Neural progenitor cell (in vitro differentiated cells): Measurements from ENCODE around the gene NEB. TPM values are rescaled to one million over a fixed set of nuclear protein-coding genes. Genes with fewer than 3 reads are reported as not detected.
A peak's percentile ranks its signal among the peaks of the same experiment; 100 is the strongest.

Source experiments
- DNase-seq: peaks from one replicate; pipeline ENCODE4 v3.0.0-alpha.2; 2016; ENCODE audit warnings: low spot score
- H2AFZ ChIP-seq: fragments of 200-600 bp; sonication (generic); replicated peaks from 2 replicates; pipeline ENCODE4 v1.6.1; 2016; ENCODE audit warnings: antibody characterized with exemption
- H3F3A ChIP-seq: fragments of 200-600 bp; sonication (generic); 2 replicates; pipeline ENCODE4 v1.6.1; 2016; ENCODE audit warnings: antibody characterized with exemption, low read depth
- H3K27ac ChIP-seq: fragments of 200-600 bp; sonication (generic); 2 replicates; pipeline ENCODE4 v1.5.1; 2016; ENCODE audit warnings: mild to moderate bottlenecking
- H3K27me3 ChIP-seq: fragments of 200-600 bp; sonication (generic); 2 replicates; pipeline ENCODE4 v1.6.1; 2016; ENCODE audit warnings: mild to moderate bottlenecking, moderate library complexity
- H3K36me3 ChIP-seq: fragments of 200-600 bp; sonication (generic); 2 replicates; pipeline ENCODE4 v1.5.1; 2016
- H3K4me1 ChIP-seq: fragments of 200-600 bp; sonication (generic); 2 replicates; pipeline ENCODE4 v1.6.1; 2016; ENCODE audit warnings: mixed run types
- H3K4me2 ChIP-seq: fragments of 200-600 bp; sonication (generic); 2 replicates; pipeline ENCODE4 v1.6.1; 2016
- H3K4me3 ChIP-seq: fragments of 200-600 bp; sonication (generic); 2 replicates; pipeline ENCODE4 v1.5.1; 2016
- H3K79me2 ChIP-seq: fragments of 200-600 bp; sonication (generic); 2 replicates; pipeline ENCODE4 v1.6.1; 2016; ENCODE audit warnings: low read depth
- H3K9ac ChIP-seq: fragments of 200-600 bp; sonication (generic); 2 replicates; pipeline ENCODE4 v1.6.1; 2016
- H3K9me3 ChIP-seq: fragments of 200-600 bp; sonication (generic); 2 replicates; pipeline ENCODE4 v1.5.1; 2016; ENCODE audit warnings: low read depth
- H4K20me1 ChIP-seq: fragments of 200-600 bp; sonication (generic); 2 replicates; pipeline ENCODE4 v1.6.1; 2016; ENCODE audit warnings: low read depth
- H3K27ac Mint-ChIP-seq: 3 replicates; pipeline ENCODE4 v1.8.0; 2021; ENCODE audit warnings: mixed read lengths
- H3K27me3 Mint-ChIP-seq: 2 replicates; pipeline ENCODE4 v1.8.0; 2022; ENCODE audit warnings: low read depth, mild to moderate bottlenecking, inconsistent platforms, moderate library complexity, mixed read lengths; ENCODE audit not compliant: insufficient read depth
- H3K36me3 Mint-ChIP-seq: 3 replicates; pipeline ENCODE4 v1.8.0; 2021; ENCODE audit warnings: mixed read lengths
- H3K4me1 Mint-ChIP-seq: 3 replicates; pipeline ENCODE4 v1.8.0; 2021; ENCODE audit warnings: mixed read lengths
- H3K4me3 Mint-ChIP-seq: 3 replicates; pipeline ENCODE4 v1.8.0; 2021; ENCODE audit warnings: mild to moderate bottlenecking, moderate library complexity, mixed read lengths
- H3K9me3 Mint-ChIP-seq: 3 replicates; pipeline ENCODE4 v1.8.0; 2020; ENCODE audit warnings: mixed read lengths
- CTCF ChIP-seq: fragments of 200-600 bp; sonication (generic); IDR thresholded peaks from 2 replicates; pipeline ENCODE4 v1.5.1; 2017; ENCODE audit warnings: antibody characterized with exemption, mild to moderate bottlenecking
- EZH2 ChIP-seq: fragments of 200-600 bp; sonication (generic); IDR thresholded peaks from 2 replicates; pipeline ENCODE4 v1.6.1; 2017; ENCODE audit warnings: antibody characterized with exemption, mild to moderate bottlenecking, moderate library complexity
- EZH2phosphoT487 ChIP-seq: fragments of 200-600 bp; sonication (generic); IDR thresholded peaks from 2 replicates; pipeline ENCODE4 v1.6.1; 2017; ENCODE audit warnings: antibody characterized with exemption
- total RNA-seq: library from RNA; depleted of rRNA; stranded (reverse); fragments of >200 nt; gene quantifications from 2 replicates; pipeline ENCODE4 v1.2.3, GENCODE V29; 2015; ENCODE audit warnings: low replicate concordance

Gene NEB
- total RNA-seq, 1 donor from 2014 or later: 0.49 TPM

- Histone ChIP-seq H3K9me3 (no peaks in the 10 kb centered on the region), H3K27ac (no peak overlapping the region), H3K36me3 (no peaks in the 10 kb centered on the region), H2AFZ (no peak overlapping the region), H3K9ac (no peak overlapping the region), H3K4me2 (no peak overlapping the region), H3K79me2 (no peaks in the 10 kb centered on the region), H3K4me3 (no peak overlapping the region), H4K20me1 (no peaks in the 10 kb centered on the region), H3F3A (no peaks in the 10 kb centered on the region), H3K27me3 (no peaks in the 10 kb centered on the region), H3K4me1 (no peaks in the 10 kb centered on the region)
- DNase-seq: no peak
- no peak for TF ChIP-seq EZH2phosphoT487
- H3K4me3 Mint-ChIP-seq: no peak overlapping the region
- no peaks in the 10 kb centered on the region for H3K4me1 Mint-ChIP-seq
- peaks cover 46% of the 10 kb centered on the region for H3K36me3 Mint-ChIP-seq
- H3K27me3 Mint-ChIP-seq: no peaks in the 10 kb centered on the region
- H3K27ac Mint-ChIP-seq: no peak overlapping the region
- H3K9me3 Mint-ChIP-seq: no peaks in the 10 kb centered on the region
Measured at GRCh38 chr2:151777935-151778334, 43.7 kb upstream of the NEB start.

GRCh38 chr2:151777487-151777886, 43.2 kb upstream of the NEB start:
- H3K27me3 ChIP-seq: no peaks in the 10 kb centered on the region
- TF ChIP-seq EZH2: no peak
- TF ChIP-seq CTCF: peak; percentile 33
- H3K4me3 ChIP-seq: no peak overlapping the region
- no peak for DNase-seq
- H3F3A ChIP-seq: no peaks in the 10 kb centered on the region
- no peaks in the 10 kb centered on the region for H3K36me3 ChIP-seq
- Mint-ChIP-seq H3K9me3 (no peaks in the 10 kb centered on the region), H3K27ac (no peak overlapping the region), H3K36me3 (peaks cover 44% of the 10 kb centered on the region), H3K27me3 (no peaks in the 10 kb centered on the region), H3K4me1 (no peaks in the 10 kb centered on the region), H3K4me3 (no peak overlapping the region)
- H3K79me2 ChIP-seq: no peaks in the 10 kb centered on the region
- H3K9me3 ChIP-seq: no peaks in the 10 kb centered on the region
- no peaks in the 10 kb centered on the region for H4K20me1 ChIP-seq
- H3K9ac ChIP-seq: no peak overlapping the region
- H3K4me2 ChIP-seq: no peak overlapping the region
- H2AFZ ChIP-seq: no peak overlapping the region
- H3K4me1 ChIP-seq: no peaks in the 10 kb centered on the region
- H3K27ac ChIP-seq: no peak overlapping the region

- H3K9ac ChIP-seq: no peak overlapping the region
- H3K4me1 Mint-ChIP-seq: no peaks in the 10 kb centered on the region
- no peak overlapping the region for H3K4me3 ChIP-seq
- TF ChIP-seq EZH2phosphoT487 (no peak), CTCF (no peak), EZH2 (no peak)
- no peaks in the 10 kb centered on the region for H3K27me3 Mint-ChIP-seq
- no peak overlapping the region for H3K4me3 Mint-ChIP-seq
- H3K36me3 ChIP-seq: no peaks in the 10 kb centered on the region
- DNase-seq: no peak
- H3F3A ChIP-seq: no peaks in the 10 kb centered on the region
- no peak overlapping the region for H3K4me2 ChIP-seq
- H3K36me3 Mint-ChIP-seq: peaks cover 39% of the 10 kb centered on the region
- H3K27ac Mint-ChIP-seq: no peak overlapping the region
- no peaks in the 10 kb centered on the region for H4K20me1 ChIP-seq
- no peak overlapping the region for H3K27ac ChIP-seq
- H3K9me3 ChIP-seq: no peaks in the 10 kb centered on the region
- H3K4me1 ChIP-seq: no peaks in the 10 kb centered on the region
- no peak overlapping the region for H2AFZ ChIP-seq
- no peaks in the 10 kb centered on the region for H3K9me3 Mint-ChIP-seq
- no peaks in the 10 kb centered on the region for H3K27me3 ChIP-seq
- H3K79me2 ChIP-seq: no peaks in the 10 kb centered on the region
Measured at GRCh38 chr2:151776367-151776766, 42.1 kb upstream of the NEB start.

- no peak overlapping the region for H2AFZ ChIP-seq
- no peak overlapping the region for H3K27ac ChIP-seq
- no peaks in the 10 kb centered on the region for H3K27me3 Mint-ChIP-seq
- no peak for DNase-seq
- no peaks in the 10 kb centered on the region for H3F3A ChIP-seq
- no peak overlapping the region for H3K4me2 ChIP-seq
- TF ChIP-seq EZH2 (no peak), EZH2phosphoT487 (no peak), CTCF (no peak)
- H3K9me3 Mint-ChIP-seq: no peaks in the 10 kb centered on the region
- no peak overlapping the region for H3K4me3 Mint-ChIP-seq
- H3K9me3 ChIP-seq: no peaks in the 10 kb centered on the region
- no peak overlapping the region for H3K4me3 ChIP-seq
- H3K36me3 Mint-ChIP-seq: peaks cover 39% of the 10 kb centered on the region
- no peaks in the 10 kb centered on the region for H4K20me1 ChIP-seq
- H3K27ac Mint-ChIP-seq: no peak overlapping the region
- no peaks in the 10 kb centered on the region for H3K27me3 ChIP-seq
- H3K36me3 ChIP-seq: no peaks in the 10 kb centered on the region
- H3K4me1 Mint-ChIP-seq: no peaks in the 10 kb centered on the region
- no peaks in the 10 kb centered on the region for H3K4me1 ChIP-seq
- H3K9ac ChIP-seq: no peak overlapping the region
- H3K79me2 ChIP-seq: no peaks in the 10 kb centered on the region
Measured at GRCh38 chr2:151775057-151775740, 40.9 kb upstream of the NEB start.
